Activated CD8-positive, alpha-beta memory T cell treated with anti-CD3 and anti-CD28 coated beads for 4 hours (primary cell): ENCODE data around the gene AATF.

ENCODE experiments used
- DNase-seq, 2 donors: peaks; one replicate each; pipeline ENCODE4 v3.0.0-alpha.2; 2020; ENCODE audit warnings: low read depth in 2 of 2

AATF gene

GRCh38 chr17:36941265-36942010 lies 7.3 kb upstream of the AATF start:
- DNase-seq = no peak

GRCh38 chr17:36942019-36942599 lies 6.6 kb upstream of the AATF start:
- no peak for DNase-seq

GRCh38 chr17:36942631-36943125 lies 6.1 kb upstream of the AATF start:
- DNase-seq = no peak

- DNase-seq = no peak
Observed at GRCh38 chr17:36943250-36944191, 5.2 kb upstream of the AATF start.

DNA sequence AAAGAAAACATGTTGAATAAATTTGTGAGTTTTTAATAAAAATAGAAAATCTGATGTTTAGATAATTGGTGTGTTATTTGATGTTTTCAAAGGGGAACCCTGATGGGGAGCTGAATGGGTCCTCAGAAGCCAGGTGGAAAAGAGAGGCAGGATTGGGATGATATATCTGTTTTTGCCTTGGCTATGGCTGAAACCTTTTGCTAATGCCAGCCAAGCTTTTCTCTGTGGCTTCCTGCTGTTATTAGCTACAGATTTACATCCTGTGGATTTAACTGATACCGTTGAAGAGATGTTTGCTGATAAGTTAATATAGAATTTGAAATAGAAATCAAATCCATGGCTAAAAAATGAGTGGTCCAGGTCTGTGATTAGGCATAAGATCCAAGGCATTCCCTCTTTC lies 4.2 kb upstream of the AATF start:
- DNase-seq = no peak

GRCh38 chr17:36945140-36945539 lies 3.6 kb upstream of the AATF start:
- DNase-seq = no peak

DNA sequence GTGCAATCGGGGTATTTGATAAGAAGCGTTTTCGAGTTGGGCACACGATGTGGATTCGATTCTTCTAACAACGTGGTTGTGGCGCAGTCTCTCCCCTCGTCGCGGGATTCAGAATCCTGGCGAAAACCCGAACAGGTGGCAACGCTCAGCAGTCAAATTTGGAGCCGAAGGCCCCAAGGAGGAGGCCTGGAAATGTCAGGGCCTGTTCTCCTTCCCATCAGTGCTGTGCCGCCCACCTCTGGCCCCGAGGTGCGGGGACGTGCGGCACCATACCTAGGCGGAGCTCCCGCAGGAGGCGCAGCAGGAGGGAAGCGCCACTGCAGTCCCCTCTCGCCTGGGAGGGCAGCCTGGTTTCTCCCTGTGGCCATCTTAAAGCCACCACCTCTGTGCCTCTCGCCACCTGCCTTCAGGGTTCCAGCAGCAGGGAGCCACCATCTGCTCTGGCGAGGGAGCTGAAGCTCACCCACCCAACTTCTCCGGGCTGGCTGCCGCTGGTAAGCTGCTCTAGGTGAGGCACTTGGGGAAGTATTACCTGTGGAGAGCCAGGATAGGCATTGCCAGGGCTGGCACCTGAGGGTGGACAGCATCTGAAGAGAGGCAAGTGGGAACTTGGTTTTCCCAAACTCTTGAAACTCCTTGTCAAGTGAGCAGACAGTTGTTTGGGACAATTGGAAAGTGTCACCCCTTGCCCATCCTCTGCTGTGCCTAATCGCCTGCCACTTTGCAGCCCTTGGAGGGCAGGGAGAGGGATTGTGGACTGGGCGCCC lies 2.6 kb upstream of the AATF start:
- no peak for DNase-seq

DNA sequence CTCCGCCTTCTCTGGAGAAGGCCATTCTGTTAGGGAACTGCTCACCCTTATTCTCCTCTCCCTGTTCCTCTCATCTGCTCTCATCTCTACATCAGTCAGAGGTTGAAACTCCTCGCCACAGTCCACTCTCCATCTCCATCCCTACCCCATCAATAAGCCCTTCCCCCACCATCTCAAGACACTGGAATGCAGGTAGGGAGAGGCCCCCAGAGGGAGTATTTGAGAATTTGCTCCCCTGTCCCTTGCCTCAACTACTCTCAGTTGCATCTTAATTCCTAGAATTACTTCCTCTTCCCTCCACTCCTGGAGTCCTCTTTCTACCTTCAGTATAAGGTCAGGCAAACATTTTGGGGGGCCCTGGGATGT lies 2.0 kb upstream of the AATF start:
- DNase-seq = no peak

DNA sequence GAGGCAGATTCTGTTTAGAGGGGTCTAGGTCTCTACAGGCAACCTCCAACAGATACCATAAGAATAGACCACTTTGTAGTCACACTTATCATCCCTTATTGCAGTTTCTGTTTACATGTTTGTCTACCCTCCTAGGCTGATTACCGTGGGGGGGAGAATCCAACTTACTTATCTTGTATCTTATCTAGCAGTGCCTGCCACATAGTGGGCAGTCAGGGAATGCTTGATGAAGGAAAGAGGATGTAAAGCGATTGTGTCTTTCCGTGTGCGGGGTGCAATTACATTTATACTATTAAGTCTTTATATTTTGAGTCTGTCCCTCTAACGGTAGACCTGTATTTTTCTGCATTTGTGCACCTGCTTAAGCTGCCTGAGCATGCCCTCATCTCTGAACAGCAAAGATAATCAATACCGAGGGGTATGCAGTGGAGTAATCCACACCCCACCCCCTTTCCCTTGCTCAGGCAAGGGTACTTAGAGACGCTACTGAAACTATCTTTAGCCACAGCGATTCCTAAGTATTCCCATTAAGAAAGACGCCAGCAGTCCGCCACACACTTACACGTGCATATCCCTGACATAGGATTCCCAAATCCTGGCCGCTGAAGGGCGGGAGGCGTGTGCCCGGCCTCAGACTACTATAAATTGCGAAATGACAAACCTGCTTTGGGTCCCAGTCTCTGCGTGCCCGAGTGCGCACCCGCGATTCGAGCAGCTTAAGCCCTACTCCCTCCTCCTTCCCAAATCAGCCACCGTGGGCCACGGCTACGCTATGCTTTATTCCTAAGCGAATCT lies 635 bp upstream of the AATF start:
- DNase-seq = no peak

DNA sequence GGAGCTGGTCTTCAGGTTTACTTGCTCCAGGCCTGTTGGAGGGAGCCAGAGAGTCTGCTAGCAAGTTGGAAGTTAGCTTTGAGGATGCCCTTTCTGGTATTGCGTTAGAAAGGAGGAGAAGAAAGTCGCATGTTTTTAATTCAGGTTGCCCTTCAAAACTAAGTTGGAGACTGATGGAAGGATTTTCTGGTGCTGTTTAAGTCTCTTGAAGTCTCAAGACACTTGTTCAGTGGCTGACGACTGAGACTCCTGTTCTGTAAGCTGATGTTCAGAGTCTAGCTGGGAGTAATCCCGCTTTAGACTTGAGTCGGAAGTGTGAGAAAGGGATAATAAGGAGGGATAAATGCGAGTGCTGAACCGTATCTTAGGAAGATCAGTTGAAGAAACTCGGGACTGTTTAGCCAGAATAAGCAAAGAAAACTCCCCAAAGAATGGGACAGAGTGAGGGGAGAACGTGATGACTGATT lies 740 bp downstream of the AATF start:
- DNase-seq = no peak

DNA sequence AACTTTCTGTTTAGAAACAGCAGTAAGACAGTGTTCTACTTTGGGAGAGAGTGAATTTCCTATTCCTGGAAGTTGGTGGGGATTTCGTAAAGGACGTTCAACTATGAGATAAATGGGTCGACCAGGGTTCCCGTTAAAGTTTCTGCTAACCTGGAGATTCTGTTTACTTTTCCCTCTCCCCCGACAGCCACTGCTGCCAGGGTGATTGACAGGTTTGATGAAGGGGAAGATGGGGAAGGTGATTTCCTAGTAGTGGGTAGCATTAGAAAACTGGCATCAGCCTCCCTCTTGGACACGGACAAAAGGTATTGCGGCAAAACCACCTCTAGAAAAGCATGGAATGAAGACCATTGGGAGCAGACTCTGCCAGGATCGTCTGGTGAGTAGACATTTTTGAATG lies 1.3 kb downstream of the AATF start:
- DNase-seq = no peak

GRCh38 chr17:36951084-36951789 lies 2.5 kb downstream of the AATF start:
- no peak for DNase-seq

GRCh38 chr17:36971508-36971907 lies 22.8 kb downstream of the AATF start:
- DNase-seq = no peak

DNA sequence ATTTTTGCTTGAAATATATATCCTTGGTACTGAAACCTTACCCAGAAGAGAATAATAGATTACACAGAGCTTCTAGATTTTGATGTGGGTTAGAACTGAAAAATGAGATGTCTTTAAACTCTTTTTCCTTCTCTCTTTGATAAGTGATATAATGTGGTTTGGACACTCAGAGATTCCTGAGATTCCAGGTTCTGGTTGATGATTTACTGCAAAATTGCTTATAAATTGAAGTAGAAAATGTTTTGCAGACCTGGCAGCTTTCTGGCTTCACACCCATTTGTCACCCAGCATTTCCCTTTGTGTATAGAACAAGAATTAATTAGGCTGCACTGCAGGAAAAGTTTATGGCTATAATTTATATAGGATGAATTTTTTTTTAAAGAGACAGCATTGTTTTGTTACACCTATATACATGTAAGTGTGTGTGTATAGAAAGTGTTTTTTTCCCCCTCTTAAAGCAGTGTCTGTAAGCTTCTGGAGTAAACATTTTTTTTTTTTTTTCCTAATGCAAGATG lies 23.5 kb downstream of the AATF start:
- DNase-seq = no peak

- no peak for DNase-seq
Observed at GRCh38 chr17:36972905-36973304, 24.2 kb downstream of the AATF start.

GRCh38 chr17:36975922-36976515 lies 27.3 kb downstream of the AATF start:
- no peak for DNase-seq

DNA sequence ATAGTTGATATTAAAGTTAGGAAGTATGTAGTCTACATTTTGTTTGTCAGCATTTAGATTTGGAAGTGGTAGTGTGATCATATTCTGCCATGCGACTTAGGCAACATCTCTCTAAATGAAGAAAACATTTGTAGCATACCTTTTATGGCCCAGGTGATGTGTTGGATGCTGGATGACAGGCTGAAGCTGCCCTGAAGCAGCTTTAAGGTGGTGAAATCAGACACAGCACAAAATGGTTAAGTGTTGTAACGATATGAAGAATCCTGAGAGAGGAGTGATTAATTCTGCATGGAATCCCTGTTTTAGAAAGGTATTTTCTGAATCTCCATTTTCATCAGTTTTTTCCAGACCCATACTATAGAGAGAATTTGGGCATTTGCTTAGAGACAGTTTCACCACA lies 28.3 kb downstream of the AATF start:
- DNase-seq = no peak

- no peak for DNase-seq
Observed at GRCh38 chr17:36977568-36977967, 28.8 kb downstream of the AATF start.

- DNase-seq = no peak
Observed at GRCh38 chr17:36978810-36979564, 30.2 kb downstream of the AATF start.
